RWPE2 (cell line): ENCODE data around the gene CHRNB4.

Source experiments
- ATAC-seq: fragments of 200-7000 bp; cut with Tn5 transposase; 3 replicates; pipeline ENCODE4 v1.9.1; 2021; ENCODE audit warnings: low read depth
- DNase-seq: peaks from one replicate; pipeline ENCODE4 v3.0.0-alpha.2; 2020; ENCODE audit warnings: low spot score
- H3K27ac ChIP-seq: fragments of 450-650 bp; 2 replicates; pipeline ENCODE4 v1.5.1; 2017; ENCODE audit warnings: mild to moderate bottlenecking; ENCODE audit not compliant: poor library complexity, severe bottlenecking
- H3K27me3 ChIP-seq: fragments of 250-450 bp; sonication (Bioruptor Pico); 2 replicates; pipeline ENCODE4 v1.5.1; 2021; ENCODE audit warnings: mild to moderate bottlenecking, moderate library complexity; ENCODE audit not compliant: insufficient read depth, poor library complexity, severe bottlenecking
- H3K36me3 ChIP-seq: fragments of 250-450 bp; sonication (Bioruptor Pico); 2 replicates; pipeline ENCODE4 v1.5.1; 2020; ENCODE audit warnings: low read depth, mild to moderate bottlenecking, moderate library complexity
- H3K4me1 ChIP-seq: fragments of 250-450 bp; sonication (Bioruptor Pico); 2 replicates; pipeline ENCODE4 v1.5.1; 2021; ENCODE audit warnings: mild to moderate bottlenecking, moderate library complexity; ENCODE audit not compliant: insufficient read depth, poor library complexity, severe bottlenecking
- H3K4me3 ChIP-seq: fragments of 250-450 bp; sonication (Bioruptor Pico); 2 replicates; pipeline ENCODE4 v1.5.1; 2021; ENCODE audit warnings: mild to moderate bottlenecking, moderate library complexity; ENCODE audit not compliant: severe bottlenecking
- H3K9me3 ChIP-seq: fragments of 250-450 bp; sonication (Bioruptor Pico); 2 replicates; pipeline ENCODE4 v1.5.1; 2021; ENCODE audit warnings: mild to moderate bottlenecking, moderate library complexity; ENCODE audit not compliant: severe bottlenecking
- CTCF ChIP-seq: fragments of 450-650 bp; IDR thresholded peaks from one replicate; pipeline ENCODE4 v1.5.1; 2017; ENCODE audit warnings: mild to moderate bottlenecking, moderate library complexity; ENCODE audit not compliant: poor library complexity, severe bottlenecking

CHRNB4 gene

GRCh38 chr15:78641749-78642275, 802 bp upstream of the CHRNB4 start:
- Histone ChIP-seq H3K27me3 (no peaks in the 10 kb centered on the region), H3K4me3 (no peak overlapping the region), H3K36me3 (no peaks in the 10 kb centered on the region), H3K4me1 (no peaks in the 10 kb centered on the region), H3K27ac (no peak overlapping the region), H3K9me3 (no peaks in the 10 kb centered on the region)
- DNase-seq (no peak), ATAC-seq (no peak)
- no peak for TF ChIP-seq CTCF

GRCh38 chr15:78640527-78641101, 396 bp downstream of the CHRNB4 start:
- DNase-seq = peak; percentile 72
- ATAC-seq = peak; percentile 49
- H3K4me3 ChIP-seq = peak overlapping the region; percentile 37
- no peaks in the 10 kb centered on the region for H3K9me3 ChIP-seq
- H3K27me3 ChIP-seq = no peaks in the 10 kb centered on the region
- no peak for TF ChIP-seq CTCF
- no peak overlapping the region for H3K27ac ChIP-seq
- H3K4me1 ChIP-seq = no peaks in the 10 kb centered on the region
- H3K36me3 ChIP-seq = no peaks in the 10 kb centered on the region

- H3K36me3 ChIP-seq = no peaks in the 10 kb centered on the region
- ATAC-seq (peak; percentile 57), DNase-seq (peak; percentile 77)
- no peaks in the 10 kb centered on the region for H3K4me1 ChIP-seq
- H3K9me3 ChIP-seq = no peaks in the 10 kb centered on the region
- TF ChIP-seq CTCF = peak; percentile 90
- no peaks in the 10 kb centered on the region for H3K27me3 ChIP-seq
- H3K4me3 ChIP-seq = no peak overlapping the region
- no peak overlapping the region for H3K27ac ChIP-seq
These were observed 2.2 kb downstream of the CHRNB4 start for GRCh38 chr15:78638658-78639314.

GRCh38 chr15:78637776-78638435, 3.1 kb downstream of the CHRNB4 start:
- Histone ChIP-seq H3K4me3 (no peak overlapping the region), H3K9me3 (peaks cover 6% of the 10 kb centered on the region), H3K27me3 (no peaks in the 10 kb centered on the region), H3K27ac (no peak overlapping the region), H3K4me1 (no peaks in the 10 kb centered on the region), H3K36me3 (no peaks in the 10 kb centered on the region)
- no peak for ATAC-seq
- peak; percentile 66 for DNase-seq
- TF ChIP-seq CTCF = no peak
